SK-N-SH (cell line): ENCODE results near the gene POU3F3.

ENCODE experiments used
- EP300 ChIP-seq, 2 experiments: IDR thresholded peaks; 2 replicates each; pipeline versions ENCODE4 v1.4.0 to v1.6.1; 2012; ENCODE audit warnings: borderline replicate concordance in 1 of 2, low read depth in 1 of 2, low read length in 1 of 2
- GABPA ChIP-seq: IDR thresholded peaks from 2 replicates; pipeline ENCODE4 v1.4.0; 2012; ENCODE audit warnings: low read depth, mild to moderate bottlenecking
- MXI1 ChIP-seq: IDR thresholded peaks from 2 replicates; pipeline ENCODE4 v1.6.1; 2012; ENCODE audit warnings: mild to moderate bottlenecking, low read depth, low read length, improper control_type of control experiment
- NRF1 ChIP-seq: IDR thresholded peaks from 2 replicates; pipeline ENCODE4 v1.6.1; 2012; ENCODE audit warnings: low read depth, mild to moderate bottlenecking, low read length
- RFX5 ChIP-seq: IDR thresholded peaks from 2 replicates; pipeline ENCODE4 v1.6.1; 2012; ENCODE audit warnings: mild to moderate bottlenecking, improper control_type of control experiment, low read length
- TAF1 ChIP-seq: IDR thresholded peaks from 2 replicates; pipeline ENCODE4 v1.6.1; 2012; ENCODE audit warnings: low read depth, mild to moderate bottlenecking, low read length, moderate library complexity, borderline replicate concordance
- YY1 ChIP-seq: IDR thresholded peaks from 2 replicates; pipeline ENCODE4 v1.4.0; 2012; ENCODE audit warnings: low read depth, mild to moderate bottlenecking
- TF ChIP-seq, protein P1 (sequence below): fragments of 200-600 bp; sonication (generic); IDR thresholded peaks from 2 replicates; pipeline ENCODE4 v1.6.1; 2017; ENCODE audit warnings: antibody characterized with exemption, mild to moderate bottlenecking, moderate library complexity
- TF ChIP-seq, protein P2 (sequence below): IDR thresholded peaks from 2 replicates; pipeline ENCODE4 v1.6.1; 2012; ENCODE audit warnings: mild to moderate bottlenecking, low read depth, low read length, moderate library complexity

DNA sequence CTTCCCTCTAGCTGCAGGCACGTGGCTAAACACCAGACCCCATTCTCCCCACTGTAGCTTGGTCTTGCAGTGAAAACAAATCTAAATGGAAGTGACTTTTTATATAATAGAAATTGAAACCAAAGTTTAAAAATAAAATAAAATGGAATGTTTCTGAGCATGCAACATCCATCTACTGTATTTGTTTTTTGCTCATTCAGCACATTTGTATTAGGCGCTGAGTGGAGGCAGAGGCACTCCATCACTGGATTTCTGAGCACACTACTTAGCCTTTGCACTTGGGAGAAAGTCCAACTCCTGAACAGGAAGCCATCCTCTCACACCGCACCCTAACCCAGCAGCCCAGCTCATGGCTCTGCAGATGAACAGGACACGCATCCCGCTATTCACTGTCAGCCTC, 37.8 kb upstream of the POU3F3 start:
- TF ChIP-seq EP300 (IDR thresholded peaks at IDR 0.05; ENCODE audit: borderline replicate concordance in 1 of 2, low read depth in 1 of 2, low read length in 1 of 2) = no peak
- TF ChIP-seq, protein P1, sequence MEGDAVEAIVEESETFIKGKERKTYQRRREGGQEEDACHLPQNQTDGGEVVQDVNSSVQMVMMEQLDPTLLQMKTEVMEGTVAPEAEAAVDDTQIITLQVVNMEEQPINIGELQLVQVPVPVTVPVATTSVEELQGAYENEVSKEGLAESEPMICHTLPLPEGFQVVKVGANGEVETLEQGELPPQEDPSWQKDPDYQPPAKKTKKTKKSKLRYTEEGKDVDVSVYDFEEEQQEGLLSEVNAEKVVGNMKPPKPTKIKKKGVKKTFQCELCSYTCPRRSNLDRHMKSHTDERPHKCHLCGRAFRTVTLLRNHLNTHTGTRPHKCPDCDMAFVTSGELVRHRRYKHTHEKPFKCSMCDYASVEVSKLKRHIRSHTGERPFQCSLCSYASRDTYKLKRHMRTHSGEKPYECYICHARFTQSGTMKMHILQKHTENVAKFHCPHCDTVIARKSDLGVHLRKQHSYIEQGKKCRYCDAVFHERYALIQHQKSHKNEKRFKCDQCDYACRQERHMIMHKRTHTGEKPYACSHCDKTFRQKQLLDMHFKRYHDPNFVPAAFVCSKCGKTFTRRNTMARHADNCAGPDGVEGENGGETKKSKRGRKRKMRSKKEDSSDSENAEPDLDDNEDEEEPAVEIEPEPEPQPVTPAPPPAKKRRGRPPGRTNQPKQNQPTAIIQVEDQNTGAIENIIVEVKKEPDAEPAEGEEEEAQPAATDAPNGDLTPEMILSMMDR = no peak
- no peak for TF ChIP-seq MXI1
- no peak for TF ChIP-seq TAF1
- no peak for TF ChIP-seq YY1
- TF ChIP-seq, protein P2, sequence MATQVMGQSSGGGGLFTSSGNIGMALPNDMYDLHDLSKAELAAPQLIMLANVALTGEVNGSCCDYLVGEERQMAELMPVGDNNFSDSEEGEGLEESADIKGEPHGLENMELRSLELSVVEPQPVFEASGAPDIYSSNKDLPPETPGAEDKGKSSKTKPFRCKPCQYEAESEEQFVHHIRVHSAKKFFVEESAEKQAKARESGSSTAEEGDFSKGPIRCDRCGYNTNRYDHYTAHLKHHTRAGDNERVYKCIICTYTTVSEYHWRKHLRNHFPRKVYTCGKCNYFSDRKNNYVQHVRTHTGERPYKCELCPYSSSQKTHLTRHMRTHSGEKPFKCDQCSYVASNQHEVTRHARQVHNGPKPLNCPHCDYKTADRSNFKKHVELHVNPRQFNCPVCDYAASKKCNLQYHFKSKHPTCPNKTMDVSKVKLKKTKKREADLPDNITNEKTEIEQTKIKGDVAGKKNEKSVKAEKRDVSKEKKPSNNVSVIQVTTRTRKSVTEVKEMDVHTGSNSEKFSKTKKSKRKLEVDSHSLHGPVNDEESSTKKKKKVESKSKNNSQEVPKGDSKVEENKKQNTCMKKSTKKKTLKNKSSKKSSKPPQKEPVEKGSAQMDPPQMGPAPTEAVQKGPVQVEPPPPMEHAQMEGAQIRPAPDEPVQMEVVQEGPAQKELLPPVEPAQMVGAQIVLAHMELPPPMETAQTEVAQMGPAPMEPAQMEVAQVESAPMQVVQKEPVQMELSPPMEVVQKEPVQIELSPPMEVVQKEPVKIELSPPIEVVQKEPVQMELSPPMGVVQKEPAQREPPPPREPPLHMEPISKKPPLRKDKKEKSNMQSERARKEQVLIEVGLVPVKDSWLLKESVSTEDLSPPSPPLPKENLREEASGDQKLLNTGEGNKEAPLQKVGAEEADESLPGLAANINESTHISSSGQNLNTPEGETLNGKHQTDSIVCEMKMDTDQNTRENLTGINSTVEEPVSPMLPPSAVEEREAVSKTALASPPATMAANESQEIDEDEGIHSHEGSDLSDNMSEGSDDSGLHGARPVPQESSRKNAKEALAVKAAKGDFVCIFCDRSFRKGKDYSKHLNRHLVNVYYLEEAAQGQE = no peak
- TF ChIP-seq NRF1 = no peak
- TF ChIP-seq GABPA = no peak
- no peak for TF ChIP-seq RFX5
